Erythroblast (primary cell): ENCODE measurements around the gene CACNA1I.

ENCODE experiments used
- GATA1 ChIP-seq: IDR thresholded peaks from 2 replicates; pipeline ENCODE4 v1.6.1; 2011; ENCODE audit warnings: low read depth, mild to moderate bottlenecking, control low read depth, low read length, moderate library complexity
- POLR2A ChIP-seq: IDR thresholded peaks from 2 replicates; pipeline ENCODE4 v1.6.1; 2011; ENCODE audit warnings: mild to moderate bottlenecking, low read length

DNA sequence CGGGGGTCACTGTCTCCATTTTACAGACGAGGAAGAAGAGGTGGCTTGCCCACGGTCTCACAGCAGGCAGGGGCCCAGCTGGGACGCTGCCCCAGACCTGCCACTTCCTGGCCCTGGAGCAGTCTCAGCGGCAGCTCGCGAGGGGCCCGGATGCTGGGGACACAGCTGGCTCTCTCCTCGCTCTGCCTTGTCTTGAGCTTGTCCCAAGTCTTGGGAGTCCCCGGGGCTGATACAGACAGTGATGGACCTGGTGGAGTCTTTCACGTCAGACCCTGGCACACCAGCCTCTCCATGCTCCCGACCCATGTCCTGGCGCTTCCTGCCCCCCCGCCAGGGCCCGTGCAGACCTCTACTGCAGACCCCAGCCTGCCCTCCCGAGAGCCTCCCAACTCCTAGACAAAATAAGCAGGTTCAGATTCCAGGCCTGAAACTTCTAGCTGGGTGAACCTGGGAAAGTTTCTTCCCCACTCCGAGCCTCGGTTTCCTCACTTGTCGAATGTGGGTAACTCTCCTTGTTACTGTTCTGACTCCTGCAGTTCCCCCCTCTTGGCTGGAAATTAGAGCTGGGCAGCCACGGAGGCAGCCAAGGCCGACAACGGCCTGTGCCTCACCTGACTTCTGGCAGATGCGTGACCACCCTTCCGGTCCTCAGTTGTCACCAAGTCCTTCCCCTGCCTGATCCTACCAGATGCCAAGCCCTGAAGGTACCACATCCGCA is 145.4 kb downstream of the CACNA1I start:
- no peak for TF ChIP-seq POLR2A
- TF ChIP-seq GATA1 = no peak
